ENCODE data around the gene ABCA5. TPM values are rescaled to one million over a fixed set of nuclear protein-coding genes. Genes with fewer than 3 reads are reported as not detected.
A peak's percentile ranks its signal among the peaks of the same experiment; 100 is the strongest.

The ABCA5 gene
- total RNA-seq, 1 experiment from 2014 or later: 9.6 TPM

DNA sequence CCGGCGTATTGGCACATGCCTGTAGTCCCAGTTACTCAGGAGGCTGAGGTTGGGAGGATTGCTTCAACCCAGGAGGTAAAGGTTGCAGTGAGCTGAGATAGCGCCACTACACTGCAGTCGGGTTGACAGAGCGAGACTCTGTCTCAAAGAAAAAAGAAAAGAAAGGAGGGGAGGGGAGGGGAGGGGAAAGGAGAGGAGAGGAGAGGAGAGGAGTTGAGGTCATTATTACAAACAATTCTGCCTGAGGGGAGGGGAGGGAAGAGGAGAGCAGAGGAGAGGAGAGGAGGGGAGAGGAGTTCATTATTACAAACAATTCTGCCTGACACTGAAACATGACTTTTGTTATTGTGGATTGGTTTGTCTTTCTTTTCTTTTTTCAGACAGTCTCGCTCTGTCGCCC, 19.8 kb upstream of the ABCA5 start:
- ChIA-PET POLR2A (interaction anchor here (0.6 to 0.7 kb wide), 2 partner anchors 83 to 328 kb away, joined by 3 to 4 read pairs; no protein-coding TSS in a partner anchor), CTCF (interaction anchor here (0.6 to 1.6 kb wide), 3 partner anchors 12 to 339 kb away, joined by 3 to 4 read pairs (median 4); no protein-coding TSS in a partner anchor)
- Mint-ChIP-seq H3K36me3 (ENCODE audit: insufficient read depth, unreplicated experiment) (no peaks in the 10 kb centered on the region), H3K4me3 (ENCODE audit: unreplicated experiment) (no peak overlapping the region), H3K4me1 (ENCODE audit: insufficient read depth, unreplicated experiment) (peaks cover 30% of the 10 kb centered on the region), H3K27ac (ENCODE audit: low read depth, unreplicated experiment) (no peak overlapping the region), H3K9me3 (ENCODE audit: unreplicated experiment) (no peaks in the 10 kb centered on the region), H3K27me3 (ENCODE audit: insufficient read depth, unreplicated experiment) (no peaks in the 10 kb centered on the region)
- intact Hi-C loops (cut with micrococcal nuclease): no loop called here
- TF ChIP-seq, protein P1, sequence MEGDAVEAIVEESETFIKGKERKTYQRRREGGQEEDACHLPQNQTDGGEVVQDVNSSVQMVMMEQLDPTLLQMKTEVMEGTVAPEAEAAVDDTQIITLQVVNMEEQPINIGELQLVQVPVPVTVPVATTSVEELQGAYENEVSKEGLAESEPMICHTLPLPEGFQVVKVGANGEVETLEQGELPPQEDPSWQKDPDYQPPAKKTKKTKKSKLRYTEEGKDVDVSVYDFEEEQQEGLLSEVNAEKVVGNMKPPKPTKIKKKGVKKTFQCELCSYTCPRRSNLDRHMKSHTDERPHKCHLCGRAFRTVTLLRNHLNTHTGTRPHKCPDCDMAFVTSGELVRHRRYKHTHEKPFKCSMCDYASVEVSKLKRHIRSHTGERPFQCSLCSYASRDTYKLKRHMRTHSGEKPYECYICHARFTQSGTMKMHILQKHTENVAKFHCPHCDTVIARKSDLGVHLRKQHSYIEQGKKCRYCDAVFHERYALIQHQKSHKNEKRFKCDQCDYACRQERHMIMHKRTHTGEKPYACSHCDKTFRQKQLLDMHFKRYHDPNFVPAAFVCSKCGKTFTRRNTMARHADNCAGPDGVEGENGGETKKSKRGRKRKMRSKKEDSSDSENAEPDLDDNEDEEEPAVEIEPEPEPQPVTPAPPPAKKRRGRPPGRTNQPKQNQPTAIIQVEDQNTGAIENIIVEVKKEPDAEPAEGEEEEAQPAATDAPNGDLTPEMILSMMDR (IDR thresholded peaks at IDR 0.05; ENCODE audit: unreplicated experiment): no peak
- DNase-seq (ENCODE audit: unreplicated experiment): no peak
- BruUV-seq (replicated peaks): no TSS peak

DNA sequence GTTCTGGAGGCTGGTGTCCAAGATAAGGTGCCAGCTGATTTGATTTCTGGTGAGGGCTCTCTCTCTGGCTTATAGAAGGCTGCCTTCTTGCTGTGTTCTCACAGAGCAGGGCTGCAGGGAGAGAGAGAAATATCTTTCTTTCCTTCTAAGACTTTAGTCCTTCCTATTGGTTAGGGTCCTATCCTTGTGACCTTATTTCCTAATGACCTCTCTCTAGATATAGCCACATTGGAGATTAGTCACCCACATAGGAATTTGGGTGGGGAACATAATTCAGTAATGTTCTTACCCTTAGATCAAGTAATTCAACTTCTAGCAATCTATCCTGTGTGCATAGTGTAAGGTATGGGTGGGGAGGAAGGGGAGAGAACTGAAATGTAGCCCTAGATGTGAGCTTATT, 18.0 kb upstream of the ABCA5 start:
- H3K27me3 Mint-ChIP-seq (ENCODE audit: insufficient read depth, unreplicated experiment): no peaks in the 10 kb centered on the region
- peaks cover 24% of the 10 kb centered on the region for H3K4me1 Mint-ChIP-seq (ENCODE audit: insufficient read depth, unreplicated experiment)
- ChIA-PET POLR2A (interaction anchor here (0.6 kb wide), 1 partner anchor 70 kb away, joined by 3 read pairs; no protein-coding TSS in a partner anchor), CTCF (interaction anchor here (0.8 to 1.1 kb wide), 3 partner anchors 10 to 180 kb away, joined by 3 read pairs; partner anchors contain the start of gene ABCA5)
- H3K4me3 Mint-ChIP-seq (ENCODE audit: unreplicated experiment): no peak overlapping the region
- no peak for DNase-seq (ENCODE audit: unreplicated experiment)
- H3K27ac Mint-ChIP-seq (ENCODE audit: low read depth, unreplicated experiment): no peak overlapping the region
- H3K9me3 Mint-ChIP-seq (ENCODE audit: unreplicated experiment): no peaks in the 10 kb centered on the region
- intact Hi-C loops (cut with micrococcal nuclease): no loop called here
- TF ChIP-seq, protein P1 (IDR thresholded peaks at IDR 0.05; ENCODE audit: unreplicated experiment): no peak
- H3K36me3 Mint-ChIP-seq (ENCODE audit: insufficient read depth, unreplicated experiment): no peaks in the 10 kb centered on the region
- BruUV-seq (replicated peaks): no TSS peak

DNA sequence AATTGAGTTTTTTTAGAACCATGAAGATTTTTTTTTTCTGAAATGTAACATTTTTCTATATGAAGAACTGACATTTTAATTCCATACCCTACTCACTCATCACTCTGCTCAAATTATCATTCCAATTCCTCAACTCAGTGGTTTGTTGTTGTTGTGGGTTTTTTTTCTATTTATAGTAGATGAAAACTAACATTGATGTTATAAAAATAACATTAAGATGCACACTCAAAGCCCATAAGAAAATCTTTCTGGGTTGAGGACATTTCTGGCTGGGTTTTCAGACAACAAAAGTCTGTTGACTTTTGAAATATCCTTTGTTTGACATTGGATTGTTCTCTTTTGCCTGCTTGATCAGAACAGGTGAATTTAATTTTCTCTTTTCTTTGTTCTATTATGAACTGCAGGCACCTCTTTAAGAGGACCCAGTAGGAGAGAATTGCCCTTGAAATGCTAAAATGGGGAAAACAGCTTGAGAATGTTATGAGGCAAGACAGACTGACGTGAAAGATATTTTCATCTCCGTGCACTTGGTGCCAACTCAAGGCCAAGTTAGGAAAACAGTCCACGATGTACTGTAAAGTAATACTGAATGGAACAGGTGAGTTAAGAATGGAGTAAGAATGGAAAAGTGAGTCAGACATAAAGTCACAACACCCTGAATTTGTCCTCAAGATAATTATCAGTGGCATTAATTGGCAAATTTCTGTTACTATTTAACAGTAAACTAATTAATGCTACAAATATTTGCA, 16.1 kb upstream of the ABCA5 start:
- H3K4me1 Mint-ChIP-seq (ENCODE audit: insufficient read depth, unreplicated experiment): peaks cover 15% of the 10 kb centered on the region

DNA sequence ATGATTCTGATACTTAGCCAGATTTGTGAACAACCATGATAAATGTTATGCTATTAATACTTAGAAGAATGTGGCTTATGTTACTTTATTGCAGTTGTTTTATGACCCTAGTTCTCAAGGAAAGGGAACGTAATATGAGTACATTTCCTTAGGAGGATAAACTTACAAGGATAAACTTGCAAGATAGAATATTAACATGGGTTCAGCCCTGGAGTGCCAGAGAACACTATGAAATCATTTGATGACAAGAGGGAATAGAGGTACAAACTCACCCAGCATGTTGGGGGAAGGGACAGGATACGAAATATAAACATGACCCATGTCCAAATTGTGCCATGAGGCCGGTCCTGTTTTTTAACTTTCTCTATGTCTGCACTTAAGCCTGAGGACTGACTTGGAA, 13.0 kb upstream of the ABCA5 start:
- DNase-seq (ENCODE audit: unreplicated experiment): no peak
- no peaks in the 10 kb centered on the region for H3K36me3 Mint-ChIP-seq (ENCODE audit: insufficient read depth, unreplicated experiment)
- no peak overlapping the region for H3K4me3 Mint-ChIP-seq (ENCODE audit: unreplicated experiment)
- H3K4me1 Mint-ChIP-seq (ENCODE audit: insufficient read depth, unreplicated experiment): peaks cover 11% of the 10 kb centered on the region
- CTCF ChIA-PET: interaction anchor here (0.6 to 1.0 kb wide), 2 partner anchors 183 to 545 kb away, joined by 3 to 5 read pairs; no protein-coding TSS in a partner anchor
- no peak overlapping the region for H3K27ac Mint-ChIP-seq (ENCODE audit: low read depth, unreplicated experiment)
- H3K27me3 Mint-ChIP-seq (ENCODE audit: insufficient read depth, unreplicated experiment): no peaks in the 10 kb centered on the region
- POLR2A ChIA-PET: interaction anchor here (1.3 kb wide), 1 partner anchor 162 kb away, joined by 3 read pairs; no protein-coding TSS in a partner anchor
- intact Hi-C loops (cut with micrococcal nuclease): loop anchor here (10.0 kb wide), 1 partner anchor 1285 kb away; no protein-coding TSS in a partner anchor
- no TSS peak for BruUV-seq (replicated peaks)
- TF ChIP-seq, protein P1 (IDR thresholded peaks at IDR 0.05; ENCODE audit: unreplicated experiment): no peak
- peaks cover 10% of the 10 kb centered on the region for H3K9me3 Mint-ChIP-seq (ENCODE audit: unreplicated experiment)

More for the DNA sequence above, 16.1 kb upstream of the ABCA5 start:
- DNase-seq (ENCODE audit: unreplicated experiment): no peak
- H3K27ac Mint-ChIP-seq (ENCODE audit: low read depth, unreplicated experiment): peak overlapping the region; percentile 79
- no peaks in the 10 kb centered on the region for H3K9me3 Mint-ChIP-seq (ENCODE audit: unreplicated experiment)
- BruUV-seq (replicated peaks): no TSS peak
- H3K4me3 Mint-ChIP-seq (ENCODE audit: unreplicated experiment): no peak overlapping the region
- TF ChIP-seq, protein P1 (IDR thresholded peaks at IDR 0.05; ENCODE audit: unreplicated experiment): no peak
- intact Hi-C loops (cut with micrococcal nuclease): no loop called here
- H3K27me3 Mint-ChIP-seq (ENCODE audit: insufficient read depth, unreplicated experiment): no peaks in the 10 kb centered on the region
- no peaks in the 10 kb centered on the region for H3K36me3 Mint-ChIP-seq (ENCODE audit: insufficient read depth, unreplicated experiment)
- ChIA-PET POLR2A (interaction anchor here (0.6 to 1.2 kb wide), 4 partner anchors 11 to 519 kb away, joined by 3 read pairs; partner anchors contain the start of gene ABCA5), CTCF (interaction anchor here (0.6 to 1.3 kb wide), 3 partner anchors 10 to 178 kb away, joined by 3 to 6 read pairs (median 3); no protein-coding TSS in a partner anchor)
